HG03521 (cell line): Measurements from ENCODE around the gene BRICD5.
"Not testable (repeated sequence)": the region's sequence is repeated elsewhere in the genome, so short reads cannot be mapped to it uniquely, and the experiment has no call there.

ENCODE experiments used
- ATAC-seq: cut with Tn5 transposase; IDR thresholded peaks from one replicate; pipeline ENCODE4 v1.9.1; 2021; ENCODE audit warnings: mild to moderate bottlenecking, moderate library complexity; ENCODE audit not compliant: unreplicated experiment

The BRICD5 gene

GRCh38 chr16:2210386-2211365, at the start of gene BRICD5:
Gene BRICD5 (minus strand): TSS chr16:2210863. CDS start chr16:2210833, 30 bp downstream.
- ATAC-seq: no peak

GRCh38 chr16:2260250-2260649, 49.6 kb upstream of the BRICD5 start:
- ATAC-seq: no peak

- ATAC-seq: not testable (repeated sequence)
Observed at GRCh38 chr16:2258530-2258929, 47.9 kb upstream of the BRICD5 start.

- ATAC-seq: no peak
Observed at GRCh38 chr16:2257726-2258125, 47.1 kb upstream of the BRICD5 start.

- no peak for ATAC-seq
Observed at GRCh38 chr16:2256531-2257140, 46.0 kb upstream of the BRICD5 start.

GRCh38 chr16:2253293-2253692, 42.6 kb upstream of the BRICD5 start:
- ATAC-seq: no peak

- ATAC-seq: no peak
Observed at GRCh38 chr16:2252806-2253148, 42.1 kb upstream of the BRICD5 start.

GRCh38 chr16:2251296-2252111, 40.8 kb upstream of the BRICD5 start, which contains the start of gene ECI1:
Gene ECI1 (minus strand): TSS chr16:2251587. CDS start chr16:2251566, 21 bp downstream.
- peak; percentile 83 for ATAC-seq

GRCh38 chr16:2250652-2251295, 40.1 kb upstream of the BRICD5 start:
- ATAC-seq: no peak

GRCh38 chr16:2246301-2246885, 35.7 kb upstream of the BRICD5 start:
- ATAC-seq: no peak

- no peak for ATAC-seq
Observed at GRCh38 chr16:2244926-2245795, 34.5 kb upstream of the BRICD5 start.

GRCh38 chr16:2244301-2244700, 33.6 kb upstream of the BRICD5 start:
- ATAC-seq: no peak

- ATAC-seq: no peak
Observed at GRCh38 chr16:2243781-2244180, 33.1 kb upstream of the BRICD5 start.

- ATAC-seq: no peak
Observed at GRCh38 chr16:2243031-2243528, 32.4 kb upstream of the BRICD5 start.

GRCh38 chr16:2242598-2242997, 31.9 kb upstream of the BRICD5 start:
- ATAC-seq: no peak

- ATAC-seq: not testable (repeated sequence)
Observed at GRCh38 chr16:2240331-2240730, 29.7 kb upstream of the BRICD5 start.

- no peak for ATAC-seq
Observed at GRCh38 chr16:2238838-2239675, 28.4 kb upstream of the BRICD5 start.

GRCh38 chr16:2238150-2238837, 27.6 kb upstream of the BRICD5 start:
- no peak for ATAC-seq
